Adipose tissue (tissue), 3 donors: ENCODE data around the gene APIP. TPM values are rescaled to one million over a fixed set of nuclear protein-coding genes. Genes with fewer than 3 reads are reported as not detected.
"Not testable (repeated sequence)": the region's sequence is repeated elsewhere in the genome, so short reads cannot be mapped to it uniquely, and the experiment has no call there.

ENCODE experiments used
- H3K27ac ChIP-seq: one replicate; pipeline ENCODE4 v1.5.1; 2013; ENCODE audit warnings: low read depth, low read length
- WGBS, 3 donors: extraction: QIAGEN DNeasy Blood & Tissue Kit; methylation state at CpG; one replicate each; pipeline ENCODE4 v1.1.7; 2013; 5-methylcytosine and 5-hydroxymethylcytosine counted together
- polyA plus RNA-seq, 3 donors: library from polyadenylated mRNA; stranded (reverse); fragments of 200-250 nt; gene quantifications; one replicate each; pipeline ENCODE4 v1.2.3, GENCODE V29; 2013
- donor health status: healthy with polysubstance abuse.
- donor health status: Bipolar disorder and iron deficiency.
- donor health status: healthy.

Gene APIP
- polyA plus RNA-seq, 3 donors = 15.1 to 38.5 (median 35.6) TPM

DNA sequence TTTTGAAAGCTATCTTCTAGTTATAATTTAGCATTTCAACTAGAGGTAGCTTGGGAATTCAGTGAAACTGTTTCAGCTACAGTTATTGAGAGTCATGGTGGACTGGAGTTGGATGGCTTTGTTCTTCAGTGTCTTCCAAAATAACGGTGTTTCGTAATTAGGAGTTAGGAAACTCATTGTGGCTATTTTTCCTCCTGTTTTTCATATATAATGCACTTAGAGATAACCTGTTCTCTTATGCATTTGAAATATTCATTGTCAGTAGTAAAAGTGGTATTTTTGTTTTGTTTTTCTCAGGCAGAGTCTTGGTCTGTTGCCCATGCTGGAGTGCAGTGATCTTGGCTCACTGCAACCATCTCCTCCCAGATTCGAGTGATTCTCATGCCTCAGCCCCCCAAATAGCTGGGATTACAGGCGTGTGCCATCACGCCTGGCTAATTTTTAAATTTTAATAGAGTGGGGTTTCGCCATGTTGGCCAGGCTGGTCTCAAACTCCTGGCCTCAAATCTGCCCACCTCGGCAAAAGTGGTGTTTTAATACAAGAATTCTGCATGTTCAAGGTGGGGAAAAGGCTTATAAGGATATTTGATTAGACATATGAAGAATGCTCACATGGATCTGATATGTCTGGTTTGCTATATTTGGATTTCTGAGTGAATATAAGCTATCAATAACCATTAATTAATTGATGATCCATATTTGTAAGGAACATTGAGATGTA, 12.9 kb upstream of the APIP start:
- H3K27ac ChIP-seq = no peak overlapping the region
- WGBS, 3 donors = 82 to 92% (median 90%) methylated on average over 7 of the region's 7 CpGs

DNA sequence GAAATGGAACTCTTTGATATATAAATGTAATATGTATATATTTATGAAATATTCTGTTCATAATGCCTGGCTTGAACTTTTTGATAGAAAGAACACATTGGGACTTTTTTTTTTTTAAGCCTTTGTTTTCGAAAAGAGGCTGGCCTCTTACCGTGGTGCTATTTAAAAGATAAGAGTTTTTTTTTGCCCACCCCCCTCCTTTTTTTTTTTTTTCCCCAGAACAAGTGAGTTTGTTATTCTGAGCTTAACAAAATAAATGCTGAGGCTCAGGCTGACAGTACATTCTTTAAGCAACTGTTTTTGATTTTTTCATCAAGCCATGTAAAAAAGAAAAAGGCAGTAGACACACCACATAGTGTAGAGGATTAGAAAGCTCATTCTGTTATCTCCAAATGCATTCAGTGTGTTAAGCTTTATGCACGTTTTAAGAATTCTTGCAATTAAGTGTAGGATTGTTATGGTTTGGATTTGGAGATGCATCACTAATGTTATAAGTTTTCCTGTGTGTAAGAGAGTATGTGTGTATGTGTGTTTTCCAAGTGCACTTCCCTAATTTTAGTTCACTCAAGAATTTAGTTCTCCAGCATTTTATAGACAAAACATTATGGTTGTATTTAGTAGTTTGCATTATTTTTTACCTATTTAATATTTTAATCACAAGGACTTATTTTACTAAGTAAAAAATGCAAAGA, 12.2 kb upstream of the APIP start:
- no peak overlapping the region for H3K27ac ChIP-seq
- WGBS, 3 donors = 38 to 76% (median 76%) methylated on average over 3 of the region's 3 CpGs

DNA sequence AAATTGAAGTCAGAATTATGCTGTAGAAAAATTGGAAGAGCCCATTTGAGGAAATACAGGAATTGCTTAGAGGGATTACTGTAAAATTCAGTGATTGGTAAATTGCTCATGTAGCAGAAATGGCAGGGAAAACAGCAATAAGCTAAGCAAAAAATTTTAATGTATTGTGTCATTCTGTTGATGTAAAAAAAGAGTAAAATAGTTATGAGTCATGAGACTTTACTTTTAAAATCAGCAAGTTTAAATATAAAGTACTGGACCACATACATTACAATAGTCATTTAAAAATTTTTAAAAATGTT, 10.6 kb upstream of the APIP start:
- no peak overlapping the region for H3K27ac ChIP-seq

DNA sequence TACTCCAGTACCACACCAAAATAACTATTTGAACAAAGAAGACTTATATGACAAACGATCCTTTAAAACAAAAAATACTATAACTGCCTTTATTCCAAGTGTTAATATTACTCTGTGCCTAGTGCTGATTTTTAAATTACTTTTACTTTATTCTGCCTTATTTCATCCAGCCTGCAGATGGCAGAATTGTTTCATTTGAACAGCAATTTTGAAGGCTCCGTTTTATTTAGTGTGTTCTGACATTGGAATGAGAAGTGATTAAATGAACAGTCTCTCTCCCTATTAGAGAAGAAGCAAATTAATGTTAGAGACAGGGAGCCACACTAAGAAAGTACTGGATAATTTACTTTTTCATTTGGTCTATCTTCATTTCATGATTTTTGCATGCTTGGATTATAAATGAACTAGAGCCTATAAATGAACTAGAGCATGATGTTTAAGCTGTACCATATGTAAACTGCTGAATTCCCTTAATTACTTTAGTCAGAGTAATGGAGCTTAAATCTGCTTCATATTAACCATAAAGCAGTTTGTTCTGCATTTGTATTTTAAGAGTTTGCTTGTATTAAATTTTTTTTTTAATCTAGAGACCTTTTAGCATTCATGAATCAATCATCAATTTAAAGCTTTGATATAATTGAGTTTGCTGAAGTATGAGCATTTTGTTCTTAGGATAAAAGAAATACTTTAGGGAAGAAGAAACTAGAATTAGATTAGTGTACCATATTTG, 10.1 kb upstream of the APIP start:
- no peak overlapping the region for H3K27ac ChIP-seq
- 5 to 12% (median 11%) methylated on average over 2 of the region's 2 CpGs for WGBS, 3 donors

DNA sequence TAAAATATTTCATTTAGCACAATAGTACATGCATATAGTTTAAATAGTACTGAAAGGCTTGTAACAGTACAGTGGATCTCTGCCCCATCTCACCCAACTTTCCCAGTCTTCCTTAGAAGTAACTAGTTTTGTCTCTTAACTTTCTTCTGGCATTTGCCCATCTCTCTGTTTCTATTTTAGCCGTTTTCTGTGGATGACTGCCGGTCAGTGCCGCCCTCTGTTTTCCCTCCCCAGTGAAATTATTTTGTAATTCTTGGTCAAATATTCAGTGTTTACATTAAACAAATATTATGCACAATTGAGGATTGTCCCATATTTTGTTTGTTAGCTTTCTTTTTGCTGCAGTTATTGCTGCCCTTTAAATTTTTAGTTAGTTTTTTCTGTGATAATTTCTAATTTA, 8.5 kb upstream of the APIP start:
- H3K27ac ChIP-seq = no peak overlapping the region
- WGBS, 3 donors = 28 to 73% (median 64%) methylated on average over 3 of the region's 3 CpGs

DNA sequence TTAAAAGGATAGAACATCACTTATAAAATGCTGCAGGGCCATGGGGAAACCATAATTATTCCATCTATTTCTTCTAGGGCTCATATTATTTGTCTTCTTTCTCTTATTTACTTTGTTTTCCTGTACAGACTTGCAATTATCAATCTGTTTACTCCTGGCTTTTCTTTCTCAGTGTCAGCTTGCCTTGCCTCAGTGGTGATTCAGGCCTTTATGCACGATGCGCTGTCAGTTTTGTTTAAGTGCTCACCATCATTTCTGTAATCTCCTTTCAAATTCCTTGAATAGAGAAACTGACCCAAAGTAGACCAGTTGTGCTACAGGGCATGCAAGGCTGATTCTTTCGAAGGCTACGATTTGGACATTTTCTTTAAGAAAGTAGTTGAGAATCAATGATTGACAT, 5.0 kb upstream of the APIP start:
- no peak overlapping the region for H3K27ac ChIP-seq
- 95 to 97% (median 96%) methylated on average over 4 of the region's 4 CpGs for WGBS, 3 donors

DNA sequence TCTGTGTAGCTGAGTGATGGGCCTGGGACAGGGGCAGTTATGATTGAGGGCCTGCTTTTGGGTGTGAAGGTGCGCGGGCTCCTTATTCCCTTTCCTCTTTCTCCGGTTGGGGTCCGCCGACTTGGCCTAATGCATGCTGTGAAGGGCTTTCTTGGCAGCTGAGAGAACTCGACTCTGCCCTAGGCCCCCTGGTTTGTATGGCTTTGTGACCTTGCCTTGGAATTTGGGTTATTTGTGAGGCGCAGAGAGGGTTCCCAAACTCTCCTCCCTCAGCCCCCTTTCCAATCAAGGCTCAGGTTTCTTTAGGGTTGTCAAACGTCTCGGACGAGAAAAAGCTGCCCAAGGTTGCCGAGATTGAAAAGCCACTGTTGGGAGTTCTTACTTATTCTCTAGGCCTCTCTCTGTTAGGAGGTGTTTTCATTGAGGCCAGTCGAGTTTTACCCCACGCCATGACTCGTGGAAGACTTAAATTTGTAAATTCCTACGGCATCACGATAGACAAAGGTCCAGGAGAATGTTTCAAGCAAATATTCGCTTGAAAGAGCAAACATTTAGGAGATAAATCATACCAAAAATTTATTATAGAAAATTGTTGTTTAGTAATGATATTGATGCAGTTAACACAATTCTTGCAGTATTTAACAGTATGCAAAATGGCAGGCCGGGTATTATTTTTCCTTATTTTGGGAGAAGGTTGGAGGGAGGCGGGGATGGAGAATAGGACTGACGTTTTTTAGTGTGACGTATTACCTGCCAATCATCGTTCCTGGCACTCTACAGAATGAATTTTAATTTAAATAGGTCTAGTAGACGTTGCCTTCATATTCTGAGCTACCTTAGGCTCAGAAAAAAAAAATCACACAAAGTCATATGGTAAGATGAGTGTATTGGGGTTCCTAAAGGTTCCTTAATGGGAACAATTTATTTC, 928 bp upstream of the APIP start:
- 11 to 19% (median 16%) methylated on average over 23 of the region's 23 CpGs for WGBS, 3 donors
- H3K27ac ChIP-seq = peak overlapping the region; percentile 64

DNA sequence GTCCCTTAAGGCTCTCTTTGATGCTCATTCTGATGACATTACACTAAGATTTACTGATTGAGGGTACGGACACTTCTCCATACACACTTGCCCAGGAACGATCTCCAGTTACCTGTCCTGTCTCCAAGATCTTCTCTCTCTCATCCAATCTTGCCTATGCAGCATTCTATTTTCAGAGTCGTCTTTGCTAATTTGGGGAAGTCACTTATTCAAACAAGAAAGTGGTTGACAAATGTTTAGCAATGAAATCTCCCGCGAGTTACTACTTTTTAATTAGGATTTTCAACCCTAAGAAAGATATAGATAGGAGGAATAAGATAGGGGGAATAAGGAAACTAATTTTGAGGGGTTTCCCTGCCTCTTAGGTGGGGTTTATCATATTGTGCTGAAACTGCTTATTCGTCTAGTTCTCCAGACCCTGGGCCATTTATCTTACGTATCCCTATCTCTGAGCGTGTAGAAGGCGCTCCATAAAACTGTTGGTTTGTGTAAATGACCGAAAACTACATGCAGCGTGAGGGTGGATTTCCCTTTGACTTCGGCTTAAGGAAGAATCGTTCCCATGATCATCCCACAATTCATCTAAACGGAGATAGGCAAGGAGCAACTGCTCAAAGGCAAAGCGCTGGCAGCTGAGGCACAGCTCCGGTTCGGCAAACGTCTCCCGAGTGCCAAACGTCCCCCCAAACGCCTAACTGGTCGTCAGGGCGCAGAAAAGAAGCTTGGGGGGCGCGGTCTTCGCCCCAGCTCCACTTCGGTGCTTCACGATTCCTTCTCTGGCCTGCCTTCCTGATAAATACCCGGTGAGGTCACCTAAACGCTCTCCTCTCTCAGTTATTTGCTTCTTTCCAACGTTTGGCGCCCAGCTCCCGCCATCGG, 804 bp downstream of the APIP start:
- H3K27ac ChIP-seq = peak overlapping the region; percentile 63
- 5 to 7% (median 5%) methylated on average over 34 of the region's 34 CpGs for WGBS, 3 donors

DNA sequence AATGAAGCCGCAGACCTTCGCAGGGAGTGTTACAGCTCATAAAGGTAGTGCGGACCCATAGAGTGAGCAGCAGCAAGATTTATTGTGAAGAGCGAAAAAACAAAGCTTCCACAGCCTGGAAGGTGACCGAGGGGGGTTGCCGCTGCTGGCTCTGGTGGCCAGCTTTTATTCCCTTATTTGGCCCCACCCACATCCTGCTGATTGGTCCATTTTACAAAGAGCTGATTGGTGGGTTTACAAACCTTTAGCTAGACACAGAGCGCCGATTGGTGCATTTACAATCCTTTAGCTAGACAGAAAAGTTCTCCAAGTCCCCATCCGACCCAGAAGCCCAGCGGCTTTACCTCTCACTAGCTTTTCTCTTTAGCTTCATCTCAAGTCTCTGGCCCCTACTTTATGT, 2.6 kb downstream of the APIP start:
- H3K27ac ChIP-seq = not testable (repeated sequence)
- 96 to 98% (median 97%) methylated on average over 10 of the region's 10 CpGs for WGBS, 3 donors

DNA sequence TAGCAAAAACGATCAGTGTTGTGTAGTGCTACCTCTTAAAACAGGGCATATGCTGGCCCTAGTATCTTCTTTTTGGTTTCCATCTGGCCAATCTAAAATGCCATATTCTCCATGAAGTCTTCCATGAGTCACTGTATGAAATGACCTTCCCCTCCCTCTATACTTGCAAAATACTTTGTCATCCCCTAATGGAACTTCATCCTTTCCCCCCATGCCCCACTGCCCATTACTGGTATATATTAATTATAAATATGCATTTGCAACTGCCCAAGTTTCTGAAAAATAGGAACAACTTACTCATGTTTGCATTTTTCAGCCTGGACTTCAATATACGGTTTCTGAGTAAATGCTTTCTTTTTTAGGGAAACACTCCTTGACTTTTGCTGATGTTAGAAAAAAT, 4.5 kb downstream of the APIP start:
- WGBS, 3 donors = 66 to 84% (median 75%) methylated on average over 2 of the region's 2 CpGs

DNA sequence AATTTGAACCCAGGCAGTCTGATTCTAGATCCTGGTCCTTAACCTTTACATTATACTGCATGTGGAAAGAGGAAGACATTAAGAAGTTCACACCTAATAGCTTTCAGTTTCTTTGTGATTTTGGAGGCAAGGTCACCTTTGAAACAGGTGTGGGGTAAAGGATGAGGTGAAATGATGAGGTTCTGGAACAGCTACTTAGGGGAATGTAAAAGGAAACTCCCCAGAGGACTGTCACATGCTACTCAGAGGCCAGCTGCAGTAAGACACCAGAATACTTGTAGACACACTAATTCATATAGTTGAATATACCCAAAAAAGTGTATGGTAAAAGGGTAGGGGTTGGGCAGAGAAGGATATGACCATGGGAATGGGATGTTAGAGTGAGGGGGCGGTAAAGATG, 5.4 kb downstream of the APIP start:
- WGBS, 3 donors = 56 to 93% (median 87%) methylated on average over 1 of the region's 1 CpG
- no peak overlapping the region for H3K27ac ChIP-seq

More for the DNA sequence above, 4.5 kb downstream of the APIP start:
- no peak overlapping the region for H3K27ac ChIP-seq

DNA sequence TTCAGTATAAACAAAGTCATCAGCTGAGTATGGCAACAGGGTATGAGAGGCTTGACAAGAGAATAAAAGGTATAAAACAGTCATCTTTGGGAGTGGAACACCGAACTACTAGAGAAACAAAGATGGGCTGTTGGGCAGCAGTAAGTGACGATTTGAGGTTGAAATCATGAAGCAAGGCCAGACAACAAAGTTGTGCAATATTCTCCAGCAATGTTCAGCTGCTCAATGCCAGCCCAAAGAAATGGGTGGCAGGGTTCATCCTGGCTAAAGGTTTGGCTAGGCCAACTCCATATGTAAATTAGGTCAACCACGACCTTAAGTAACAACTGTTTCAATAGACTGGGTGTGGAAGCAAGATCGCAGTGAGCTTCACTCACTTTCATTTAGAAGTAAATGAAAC, 6.2 kb downstream of the APIP start:
- no peak overlapping the region for H3K27ac ChIP-seq
- WGBS, 3 donors = 50 to 64% (median 51%) methylated on average over 4 of the region's 4 CpGs

DNA sequence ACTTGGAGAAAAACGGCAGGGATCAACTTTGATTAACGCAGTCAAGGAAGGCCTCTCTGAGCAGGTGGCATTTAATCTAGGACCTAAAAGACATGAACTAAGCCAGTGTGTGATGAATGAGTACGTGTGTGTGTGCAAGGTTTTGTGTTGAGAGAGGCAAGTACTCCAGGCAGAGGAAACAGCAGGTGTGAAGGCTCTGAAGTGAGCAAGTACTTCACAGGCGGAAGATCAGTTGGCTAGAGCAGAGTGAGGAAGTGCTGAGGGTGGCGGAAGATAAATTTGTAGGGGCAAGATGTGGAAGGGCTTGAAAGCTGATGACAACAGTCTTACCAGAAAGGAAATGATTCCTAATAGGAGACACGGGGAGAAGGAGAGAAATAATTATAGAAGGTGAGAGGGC, 6.8 kb downstream of the APIP start:
- H3K27ac ChIP-seq = no peak overlapping the region
- WGBS, 3 donors = 54 to 60% (median 55%) methylated on average over 6 of the region's 6 CpGs

DNA sequence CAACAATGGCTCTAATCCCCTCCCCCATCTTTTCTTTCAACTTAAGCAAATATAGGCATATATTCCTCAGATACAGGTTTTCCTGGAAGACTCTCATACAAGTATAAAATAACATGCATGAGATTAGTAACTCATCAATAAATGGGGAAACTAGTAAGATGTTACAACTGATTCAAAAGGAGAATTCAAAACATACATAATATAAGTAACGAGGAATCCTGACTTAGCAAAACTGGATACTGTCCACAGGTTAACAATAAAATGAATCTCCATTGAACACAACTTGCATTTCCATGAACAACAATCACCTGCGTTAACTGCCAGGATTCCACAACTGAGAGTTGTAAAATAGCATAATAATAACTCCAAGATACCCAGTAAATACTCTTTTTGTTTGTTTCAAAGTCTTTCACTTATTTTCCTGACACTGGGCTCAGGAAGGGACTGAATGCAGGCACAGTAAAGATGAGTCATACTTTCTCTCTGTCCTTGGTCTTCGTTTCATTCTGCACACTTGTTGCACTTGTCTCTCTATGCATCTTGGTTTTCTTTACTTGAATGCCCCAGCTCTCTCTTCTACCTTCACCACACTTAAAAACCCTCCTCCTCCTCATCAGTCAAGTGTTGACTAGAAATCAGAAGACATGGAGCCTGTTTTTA, 8.1 kb downstream of the APIP start:
- no peak overlapping the region for H3K27ac ChIP-seq
- WGBS, 3 donors = 91 to 96% (median 93%) methylated on average over 3 of the region's 3 CpGs

DNA sequence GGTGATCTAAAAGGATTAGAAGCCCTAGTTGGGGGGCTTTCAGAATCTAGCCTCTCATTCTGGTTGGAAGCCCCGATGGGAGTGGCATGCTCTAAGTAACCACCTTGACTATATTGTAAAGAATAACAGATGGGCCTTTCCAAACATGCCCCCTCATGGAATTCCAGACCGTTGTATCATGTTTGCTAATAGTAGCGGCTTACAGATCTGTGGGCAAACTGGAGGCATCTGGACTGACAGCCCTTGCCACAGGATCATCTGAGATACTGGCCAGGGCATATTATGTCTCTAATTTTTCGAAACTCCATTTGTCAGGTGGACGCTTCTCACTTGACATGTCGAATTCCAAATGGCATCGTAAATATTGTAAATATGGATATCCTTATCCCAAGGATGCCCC, 10.5 kb downstream of the APIP start:
- 93 to 97% (median 97%) methylated on average over 7 of the region's 7 CpGs for WGBS, 3 donors
- H3K27ac ChIP-seq = no peak overlapping the region

DNA sequence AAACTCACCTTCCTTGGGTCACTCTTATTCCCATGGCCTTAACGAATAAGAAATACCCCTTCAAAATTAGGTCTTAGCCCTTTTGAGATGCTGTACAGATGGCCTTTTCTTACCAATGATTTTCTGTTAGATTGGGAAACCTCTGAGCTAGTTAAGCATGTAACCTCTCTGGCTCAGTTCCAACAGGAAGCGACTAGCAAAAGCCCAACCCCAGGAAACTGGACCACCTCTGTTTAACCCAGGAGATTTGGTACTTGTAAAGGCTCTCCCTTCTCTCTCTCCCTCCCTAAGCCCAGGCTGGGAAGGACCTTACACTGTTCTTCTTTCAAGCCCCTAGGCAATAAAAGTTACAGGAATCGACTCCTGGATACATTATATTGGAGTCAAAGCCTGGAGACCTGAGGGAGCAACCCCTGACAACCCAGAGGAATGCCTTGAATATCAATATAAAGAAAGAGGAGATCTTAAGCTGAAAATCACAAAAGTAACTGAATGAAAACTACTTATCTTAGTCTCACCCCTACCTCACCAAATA, 11.7 kb downstream of the APIP start:
- H3K27ac ChIP-seq = no peak overlapping the region
- 80 to 91% (median 85%) methylated on average over 3 of the region's 3 CpGs for WGBS, 3 donors

DNA sequence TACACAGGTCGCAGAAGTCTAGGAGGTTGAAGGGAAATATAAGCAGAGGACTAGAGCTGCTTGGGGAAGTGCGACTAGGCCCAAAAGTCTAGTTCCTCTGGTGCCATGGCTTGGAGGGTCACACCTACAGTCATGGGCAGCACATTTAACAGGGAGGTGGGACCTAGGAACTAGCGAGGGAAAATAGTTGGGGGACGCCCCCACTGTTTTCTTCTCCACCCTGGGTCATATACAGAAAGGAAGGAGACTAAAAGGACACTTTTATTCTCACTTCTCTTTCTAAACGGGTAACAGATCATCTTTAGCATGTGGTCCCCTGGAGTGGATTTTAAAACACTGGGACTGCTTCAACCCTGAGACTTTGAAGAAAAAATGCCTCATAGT, 16.6 kb downstream of the APIP start:
- no peak overlapping the region for H3K27ac ChIP-seq
- WGBS, 3 donors = 96 to 97% (median 97%) methylated on average over 5 of the region's 5 CpGs
